Hematopoietic multipotent progenitor cell treated with erythropoietin and hydrocortisone succinate and interleukin-3 and kit ligand, for 8 days (in vitro differentiated cells): ENCODE results near the gene GATAD2A.
A peak's percentile ranks its signal among the peaks of the same experiment; 100 is the strongest.
"Not testable (repeated sequence)": the region's sequence is repeated elsewhere in the genome, so short reads cannot be mapped to it uniquely, and the experiment has no call there.

ENCODE experiments used
- DNase-seq: peaks from one replicate; pipeline ENCODE4 v3.0.0-alpha.2; 2015

GATAD2A gene

GRCh38 chr19:19404879-19405860, at the start of gene GATAD2A:
Gene GATAD2A, plus strand, starts transcription at chr19:19405675. Its CDS starts 59,671 bp downstream, at chr19:19465346.
- DNase-seq, result peak; percentile 89

- no peak for DNase-seq
Measured at GRCh38 chr19:19356500-19356899, 49.0 kb upstream of the GATAD2A start.

GRCh38 chr19:19356901-19357566, 48.4 kb upstream of the GATAD2A start:
- DNase-seq, result no peak

- peak; percentile 87 for DNase-seq
Measured at GRCh38 chr19:19361075-19361594, 44.3 kb upstream of the GATAD2A start.

GRCh38 chr19:19362075-19362474, 43.4 kb upstream of the GATAD2A start:
- DNase-seq, result no peak

- DNase-seq, result peak; percentile 87
Measured at GRCh38 chr19:19366434-19367396, 38.8 kb upstream of the GATAD2A start.

- no peak for DNase-seq
Measured at GRCh38 chr19:19368087-19368486, 37.4 kb upstream of the GATAD2A start.

- no peak for DNase-seq
Measured at GRCh38 chr19:19371059-19371458, 34.4 kb upstream of the GATAD2A start.

- DNase-seq, result peak; percentile 83
Measured at GRCh38 chr19:19372656-19373416, 32.6 kb upstream of the GATAD2A start.

- DNase-seq, result no peak
Measured at GRCh38 chr19:19379527-19379926, 25.9 kb upstream of the GATAD2A start.

- not testable (repeated sequence) for DNase-seq
Measured at GRCh38 chr19:19380316-19380715, 25.2 kb upstream of the GATAD2A start.

GRCh38 chr19:19381007-19381926, 24.2 kb upstream of the GATAD2A start:
- DNase-seq, result no peak

- no peak for DNase-seq
Measured at GRCh38 chr19:19382118-19382517, 23.4 kb upstream of the GATAD2A start.

GRCh38 chr19:19384486-19384885, 21.0 kb upstream of the GATAD2A start:
- DNase-seq, result no peak

GRCh38 chr19:19385131-19385895, 20.2 kb upstream of the GATAD2A start:
- DNase-seq, result peak; percentile 100

GRCh38 chr19:19385896-19386869, 19.3 kb upstream of the GATAD2A start:
- DNase-seq, result no peak

GRCh38 chr19:19387108-19387507, 18.4 kb upstream of the GATAD2A start:
- no peak for DNase-seq
